Lower leg skin (tissue), 3 donors: ENCODE measurements around the gene MPL.

ENCODE experiments used
- CTCF ChIP-seq, 3 donors: fragments of 450-650 bp; IDR thresholded peaks; one replicate each; pipeline ENCODE4 v1.5.1; 2016; ENCODE audit warnings: antibody characterized with exemption in 3 of 3, mild to moderate bottlenecking in 3 of 3, moderate library complexity in 2 of 3
- POLR2A ChIP-seq, 2 donors: fragments of 450-650 bp; IDR thresholded peaks; one replicate each; pipeline ENCODE4 v1.6.1; 2016 to 2017; ENCODE audit warnings: antibody characterized with exemption in 2 of 2, mild to moderate bottlenecking in 1 of 2, moderate library complexity in 1 of 2

GRCh38 chr1:43346636-43347035 is 9.0 kb downstream of the MPL start:
- no peak for TF ChIP-seq CTCF (IDR thresholded peaks at IDR 0.05)
- no peak for TF ChIP-seq POLR2A (IDR thresholded peaks at IDR 0.05)
